Neuronal stem cell (in vitro differentiated cells): ENCODE results near the gene ENPP1. TPM values are rescaled to one million over a fixed set of nuclear protein-coding genes. Genes with fewer than 3 reads are reported as not detected.

Experiments
- small RNA-seq: library from polyadenylated mRNA; stranded (forward); fragments of <200 nt; extraction: miRNeasy Mini kit (QIAGEN cat#:217004); gene quantifications from one replicate; pipeline ENCODE3, GENCODE V24; 2013; ENCODE audit not compliant: insufficient read depth

The ENPP1 gene

Small RNAs within 50 kb of the gene (small RNA-seq; reads per million reads assigned to genes)
- gene MIR548H5 (not detected), gene SELENOKP2 (not detected)
